ENCODE measurements around the gene ZFYVE28.

- no peak for TF ChIP-seq CTCF (IDR thresholded peaks at IDR 0.05)
- TF ChIP-seq POLR2A (IDR thresholded peaks at IDR 0.05), result no peak
Observed at GRCh38 chr4:2364654-2365053, 53.8 kb downstream of the ZFYVE28 start.
